GM13976 (cell line): ENCODE results near the gene TSPAN15.

ENCODE experiments used
- DNase-seq: peaks from one replicate; pipeline ENCODE4 v3.0.0; 2012; ENCODE audit warnings: low spot score
- CTCF ChIP-seq: IDR thresholded peaks from 2 replicates; pipeline ENCODE4 v1.5.1; 2012; ENCODE audit warnings: borderline replicate concordance, mild to moderate bottlenecking; ENCODE audit not compliant: insufficient read depth; ENCODE audit errors: extremely low read depth, missing control alignments, control extremely low read depth
- in situ Hi-C: fragments of 300-500 bp; cut with MboI; formaldehyde crosslinking; loops from one replicate; pipeline ENCODE4 v1.12.0; 2022; ENCODE audit warnings: low sequenced_read_pairs, mixed read lengths, inconsistent platforms; ENCODE audit not compliant: unreplicated experiment

The TSPAN15 gene

DNA sequence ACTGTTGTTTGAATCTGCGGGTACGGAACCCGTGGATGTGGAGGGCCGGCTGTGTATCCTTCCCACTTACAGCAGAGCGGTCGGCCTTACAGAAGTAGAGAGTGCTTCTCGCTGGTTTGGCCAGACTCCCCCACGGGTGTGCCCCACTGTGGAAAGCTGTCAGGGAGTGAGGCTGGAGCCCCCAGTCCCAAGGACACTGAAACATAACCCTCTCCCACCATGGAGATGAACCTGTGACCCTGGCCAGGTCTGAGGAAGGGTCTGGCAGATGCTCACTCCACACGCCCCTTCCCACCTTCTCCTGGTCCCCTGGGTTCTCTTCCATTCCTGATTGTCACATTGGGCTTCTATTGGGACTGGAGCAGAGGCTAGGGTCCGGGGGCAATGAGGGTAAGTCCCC lies 39.6 kb downstream of the TSPAN15 start:
- no peak for TF ChIP-seq CTCF
- no peak for DNase-seq
- in situ Hi-C loops, result no loop called here

DNA sequence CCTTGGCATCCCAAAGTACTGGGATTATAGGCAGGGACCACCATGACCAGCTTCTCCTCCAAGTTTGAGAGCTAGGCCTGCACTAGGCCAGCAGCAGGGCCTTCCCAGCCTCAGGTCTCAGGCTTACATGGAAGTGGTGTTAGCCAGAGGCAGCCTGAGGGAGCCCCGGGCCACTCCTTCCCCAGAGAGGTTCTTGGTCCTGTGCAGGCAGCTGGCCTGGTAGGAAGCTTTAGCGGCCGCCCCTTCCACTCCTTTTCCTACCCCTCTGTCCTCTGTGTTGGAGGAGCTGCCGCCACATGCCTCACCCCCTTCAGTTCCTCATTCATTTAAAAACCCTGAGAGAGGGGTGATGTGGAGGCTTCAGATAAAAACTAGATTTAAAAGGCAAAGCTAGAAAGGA lies 40.3 kb downstream of the TSPAN15 start:
- no peak for TF ChIP-seq CTCF
- no peak for DNase-seq
- in situ Hi-C loops, result no loop called here

DNA sequence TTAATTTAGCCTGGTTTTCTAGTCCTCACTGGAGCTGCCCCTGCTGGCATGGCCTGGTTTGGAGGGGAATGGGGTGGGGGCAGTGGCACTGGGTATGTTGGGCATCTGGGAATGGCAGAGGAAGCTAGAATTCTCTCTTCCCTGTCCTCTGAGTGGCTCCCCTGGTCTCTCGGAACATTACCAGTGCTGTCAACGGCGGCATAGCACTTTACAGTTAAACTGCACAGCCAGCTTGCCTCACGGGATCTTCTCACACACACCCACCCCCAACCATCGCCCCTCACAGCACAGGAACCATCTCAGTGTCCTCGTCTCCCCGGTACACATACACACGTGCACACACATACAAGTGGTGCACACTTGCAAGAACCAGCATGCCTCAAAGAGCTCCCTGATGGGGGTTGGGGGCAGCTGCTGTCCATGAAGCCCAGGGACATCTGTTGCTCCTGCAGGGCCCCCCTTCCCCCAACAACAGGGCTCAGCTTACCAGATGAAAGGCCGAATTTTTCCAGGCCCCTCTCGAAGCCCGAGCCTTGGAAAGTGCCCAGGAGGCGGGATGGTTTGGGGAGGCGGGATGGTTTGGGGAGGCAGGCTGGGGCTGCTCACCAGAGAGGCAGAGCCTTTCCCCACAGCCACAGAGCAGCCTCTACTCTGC lies 41.0 kb downstream of the TSPAN15 start:
- in situ Hi-C loops, result no loop called here
- no peak for DNase-seq
- TF ChIP-seq CTCF, result no peak

- in situ Hi-C loops, result no loop called here
- no peak for DNase-seq
- no peak for TF ChIP-seq CTCF
Observed at GRCh38 chr10:69492746-69493462, 41.6 kb downstream of the TSPAN15 start.

- TF ChIP-seq CTCF, result no peak
- in situ Hi-C loops, result no loop called here
- no peak for DNase-seq
Observed at GRCh38 chr10:69494626-69495558, 43.6 kb downstream of the TSPAN15 start.

DNA sequence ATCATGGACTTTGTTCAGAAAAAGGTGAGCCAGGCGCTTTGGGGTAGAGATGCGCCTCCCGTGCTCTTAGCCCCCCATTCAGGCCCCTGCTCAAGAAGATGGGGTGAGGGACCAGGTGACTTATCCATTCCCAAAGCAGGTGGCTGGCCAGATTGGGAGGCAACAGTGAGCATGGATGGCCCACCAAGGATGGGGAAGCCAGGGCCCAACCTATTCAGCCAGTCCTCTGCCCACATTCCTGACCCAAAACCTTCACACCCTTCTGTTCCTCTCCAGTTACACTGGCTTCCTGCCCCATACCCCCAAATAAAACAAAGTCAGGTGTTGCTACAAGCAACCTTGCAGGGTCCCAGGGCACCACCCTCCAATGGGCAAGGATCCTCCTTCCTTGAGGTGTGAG lies 44.4 kb downstream of the TSPAN15 start:
- in situ Hi-C loops, result no loop called here
- DNase-seq, result no peak
- no peak for TF ChIP-seq CTCF
